Esophagus muscularis mucosa (tissue), 4 donors: ENCODE data around the gene NCOA7.

Experiments used
- CTCF ChIP-seq, 3 experiments: fragments of 200-600 bp in 2 of 3; fragments of 450-650 bp in 1 of 3; sonication (generic) in 2 of 3; IDR thresholded peaks; one replicate each; pipeline ENCODE4 v1.5.1; 2017 to 2019; ENCODE audit warnings: antibody characterized with exemption in 3 of 3, mild to moderate bottlenecking in 2 of 3, moderate library complexity in 1 of 3
- EP300 ChIP-seq: sonication (generic); formaldehyde crosslinking; IDR thresholded peaks from one replicate; pipeline ENCODE4 v1.6.1; 2017; ENCODE audit warnings: antibody characterized with exemption
- POLR2AphosphoS5 ChIP-seq, 2 donors: sonication (generic); formaldehyde crosslinking; IDR thresholded peaks; one replicate each; pipeline ENCODE4 v1.6.1; 2017; ENCODE audit warnings: antibody characterized with exemption in 2 of 2

- TF ChIP-seq POLR2AphosphoS5 (IDR thresholded peaks at IDR 0.05), result no peak
- no peak for TF ChIP-seq EP300
- no peak for TF ChIP-seq CTCF (IDR thresholded peaks at IDR 0.05)
Measured at GRCh38 chr6:125829433-125829832, 38.7 kb downstream of the NCOA7 start.
